Muscle layer of duodenum (tissue), 2 donors: ENCODE data around the gene ZFYVE19.

Source experiments
- H3K27ac ChIP-seq: one replicate; pipeline ENCODE4 v1.7.0; 2013; ENCODE audit warnings: mild to moderate bottlenecking, low read length
- H3K27me3 ChIP-seq: one replicate; pipeline ENCODE4 v1.7.0; 2013; ENCODE audit warnings: low read depth, mild to moderate bottlenecking, control low read depth, low read length
- H3K36me3 ChIP-seq, 2 donors: one replicate each; pipeline ENCODE4 v1.7.0; 2013; ENCODE audit warnings: low read length in 2 of 2, control low read depth in 1 of 2, mild to moderate bottlenecking in 1 of 2; ENCODE audit not compliant: insufficient read depth in 2 of 2, control insufficient read depth in 1 of 2
- H3K4me1 ChIP-seq, 2 donors: one replicate each; pipeline ENCODE4 v1.7.0; 2013; ENCODE audit warnings: low read length in 2 of 2, mild to moderate bottlenecking in 2 of 2, control low read depth in 1 of 2, moderate library complexity in 1 of 2; ENCODE audit not compliant: insufficient read depth in 2 of 2, control insufficient read depth in 1 of 2
- H3K4me3 ChIP-seq, 2 donors: one replicate each; pipeline ENCODE4 v1.7.0; 2013; ENCODE audit warnings: low read length in 2 of 2, low read depth in 1 of 2, mild to moderate bottlenecking in 1 of 2
- H3K9me3 ChIP-seq, 2 donors: one replicate each; pipeline ENCODE4 v1.7.0; 2013; ENCODE audit warnings: low read length in 2 of 2, control low read depth in 1 of 2, mild to moderate bottlenecking in 1 of 2; ENCODE audit not compliant: control insufficient read depth in 1 of 2
- donor health status: healthy.

ZFYVE19 gene

GRCh38 chr15:40807028-40807887, at the start of gene ZFYVE19, which contains the start of gene DNAJC17:
Gene ZFYVE19, plus strand, starts transcription at chr15:40807089. Its CDS starts 501 bp downstream, at chr15:40807590.
Gene DNAJC17, minus strand, starts transcription at chr15:40807473. Its CDS starts 27 bp downstream, at chr15:40807446.
- Histone ChIP-seq H3K27me3 (no peaks in the 10 kb centered on the region), H3K27ac (peak within 1 kb of the TSS; percentile 95), H3K4me3 (peak within 1 kb of the TSS; percentile 84 to 93), H3K9me3 (no peaks in the 10 kb centered on the region), H3K4me1 (peaks cover 0 to 19% of the 10 kb centered on the region in 2 donors), H3K36me3 (peaks cover 14 to 15% of the 10 kb centered on the region in 2 donors)

GRCh38 chr15:40759961-40760360, 46.9 kb upstream of the ZFYVE19 start:
- Histone ChIP-seq H3K9me3 (no peaks in the 10 kb centered on the region), H3K4me3 (no peak overlapping the region), H3K4me1 (peaks cover 0 to 25% of the 10 kb centered on the region in 2 donors), H3K36me3 (no peaks in the 10 kb centered on the region), H3K27me3 (no peaks in the 10 kb centered on the region), H3K27ac (no peak overlapping the region)

GRCh38 chr15:40762919-40763800, 43.7 kb upstream of the ZFYVE19 start:
- H3K4me3 ChIP-seq, result peak overlapping the region; percentile 56 to 75

GRCh38 chr15:40763801-40764628, 42.9 kb upstream of the ZFYVE19 start, which contains the start of gene GCHFR:
Gene GCHFR, plus strand, starts transcription at chr15:40764068. Its CDS starts 113 bp downstream, at chr15:40764181.
- no peaks in the 10 kb centered on the region for H3K27me3 ChIP-seq
- H3K4me3 ChIP-seq, result peak within 1 kb of the TSS; percentile 56 to 75
- peaks cover 0 to 21% of the 10 kb centered on the region in 2 donors for H3K4me1 ChIP-seq
- H3K36me3 ChIP-seq, result peaks cover 0 to 18% of the 10 kb centered on the region in 2 donors
- H3K27ac ChIP-seq, result peak within 1 kb of the TSS; percentile 53
- H3K9me3 ChIP-seq, result no peaks in the 10 kb centered on the region

More at GRCh38 chr15:40762919-40763800, 43.7 kb upstream of the ZFYVE19 start:
- Histone ChIP-seq H3K27ac (peak overlapping the region; percentile 39), H3K27me3 (no peaks in the 10 kb centered on the region), H3K36me3 (peaks cover 0 to 11% of the 10 kb centered on the region in 2 donors), H3K9me3 (no peaks in the 10 kb centered on the region), H3K4me1 (peaks cover 0 to 21% of the 10 kb centered on the region in 2 donors)

GRCh38 chr15:40764629-40765103, 42.2 kb upstream of the ZFYVE19 start:
- H3K4me3 ChIP-seq, result peak overlapping the region; percentile 56 to 75
- peak overlapping the region; percentile 53 for H3K27ac ChIP-seq
- no peaks in the 10 kb centered on the region for H3K9me3 ChIP-seq
- H3K27me3 ChIP-seq, result no peaks in the 10 kb centered on the region
- peaks cover 0 to 21% of the 10 kb centered on the region in 2 donors for H3K4me1 ChIP-seq
- peaks cover 0 to 18% of the 10 kb centered on the region in 2 donors for H3K36me3 ChIP-seq

GRCh38 chr15:40766194-40766815, 40.6 kb upstream of the ZFYVE19 start:
- peaks cover 0 to 21% of the 10 kb centered on the region in 2 donors for H3K4me1 ChIP-seq
- H3K27ac ChIP-seq, result no peak overlapping the region

GRCh38 chr15:40766906-40767837, 39.7 kb upstream of the ZFYVE19 start:
- H3K4me3 ChIP-seq, result no peak overlapping the region
- no peak overlapping the region for H3K27ac ChIP-seq
- H3K4me1 ChIP-seq, result peaks cover 0 to 21% of the 10 kb centered on the region in 2 donors
- H3K9me3 ChIP-seq, result no peaks in the 10 kb centered on the region
- peaks cover 0 to 32% of the 10 kb centered on the region in 2 donors for H3K36me3 ChIP-seq
- H3K27me3 ChIP-seq, result no peaks in the 10 kb centered on the region

More at GRCh38 chr15:40766194-40766815, 40.6 kb upstream of the ZFYVE19 start:
- Histone ChIP-seq H3K4me3 (no peak overlapping the region), H3K27me3 (no peaks in the 10 kb centered on the region), H3K9me3 (no peaks in the 10 kb centered on the region), H3K36me3 (peaks cover 0 to 24% of the 10 kb centered on the region in 2 donors)

GRCh38 chr15:40767838-40768500, 38.9 kb upstream of the ZFYVE19 start:
- Histone ChIP-seq H3K4me1 (peaks cover 0 to 17% of the 10 kb centered on the region in 2 donors), H3K4me3 (no peak overlapping the region), H3K27me3 (no peaks in the 10 kb centered on the region), H3K27ac (peak overlapping the region; percentile 39), H3K9me3 (no peaks in the 10 kb centered on the region), H3K36me3 (peaks cover 0 to 39% of the 10 kb centered on the region in 2 donors)
